GM12878 (cell line): Measurements from ENCODE around the gene SENP7. TPM values are rescaled to one million over a fixed set of nuclear protein-coding genes. Genes with fewer than 3 reads are reported as not detected.

Experiments
- ATAC-seq: fragments of 200-7000 bp; cut with Tn5 transposase; 3 replicates; pipeline ENCODE4 v1.9.1; 2020; ENCODE audit warnings: mild to moderate bottlenecking, moderate library complexity
- BruUV-seq: library from RNA; stranded (reverse); fragments of 400-500 nt; replicated peaks from 2 replicates; lab custom pipeline; 2021; lab: Mats Ljungman, UMichigan
- CTCF ChIA-PET: fragments of 300-600 bp; sonication (Branson Sonifier 250); formaldehyde crosslinking; extraction: SDS; loops from one replicate; lab custom pipeline; 2021; ENCODE audit warnings: inconsistent platforms; lab: Yijun Ruan, JAX
- POLR2A ChIA-PET: fragments of 350-600 bp; formaldehyde crosslinking; extraction: SDS; loops from one replicate; lab custom pipeline; 2021; ENCODE audit warnings: inconsistent platforms; lab: Charles Lee
- RAD21 ChIA-PET: fragments of 300-600 bp; sonication (Branson Sonifier 250); formaldehyde crosslinking; loops from one replicate; lab custom pipeline; 2023; ENCODE audit warnings: antibody characterized with exemption; ENCODE audit not compliant: unreplicated experiment; lab: Charles Lee
- SMC1A ChIA-PET: fragments of 300-600 bp; sonication (Branson Sonifier 250); formaldehyde crosslinking; loops from one replicate; lab custom pipeline; 2023; ENCODE audit not compliant: unreplicated experiment, uncharacterized antibody; lab: Charles Lee
- DNase-seq: peaks from one replicate; pipeline ENCODE4 v3.0.0-alpha.2; 2011; ENCODE audit warnings: low read depth, low spot score
- FAIRE-seq: peaks from 3 replicates; lab custom pipeline; 2011; peaks lifted over from hg19 to GRCh38; lab: Jason Lieb, UNC
- H2AFZ ChIP-seq: 2 replicates; pipeline ENCODE4 v1.6.0; 2011; ENCODE audit warnings: low read depth, low read length, control low read depth; ENCODE audit not compliant: control insufficient read depth
- H3K27ac ChIP-seq: 2 replicates; pipeline ENCODE4 v1.5.1; 2011; ENCODE audit warnings: control low read depth; ENCODE audit not compliant: control insufficient read depth, insufficient read depth
- H3K27me3 ChIP-seq, 2 experiments: replicated peaks in 1 of 2; 2 replicates each; pipeline versions ENCODE4 v1.6.0 to v1.6.1; 2011; ENCODE audit warnings: low read length in 1 of 2; ENCODE audit not compliant: control insufficient read depth in 2 of 2, insufficient read depth in 2 of 2
- H3K36me3 ChIP-seq, 2 experiments: 2 replicates each; pipeline ENCODE4 v1.5.1; 2011; ENCODE audit warnings: low read length in 1 of 2; ENCODE audit not compliant: control insufficient read depth in 2 of 2, insufficient read depth in 2 of 2
- H3K4me1 ChIP-seq: 2 replicates; pipeline ENCODE4 v1.6.1; 2011; ENCODE audit warnings: mild to moderate bottlenecking, low read length, moderate library complexity, mixed read lengths; ENCODE audit not compliant: control insufficient read depth, insufficient read depth
- H3K4me2 ChIP-seq: 2 replicates; pipeline ENCODE4 v1.6.0; 2011; ENCODE audit warnings: control low read depth; ENCODE audit not compliant: control insufficient read depth, insufficient read depth
- H3K4me3 ChIP-seq: fragments of 200-600 bp; sonication (generic); 2 replicates; pipeline ENCODE4 v1.5.1; 2016
- H3K79me2 ChIP-seq: 2 replicates; pipeline ENCODE4 v1.6.0; 2011; ENCODE audit warnings: low read length; ENCODE audit not compliant: control insufficient read depth, insufficient read depth
- H3K9ac ChIP-seq: 2 replicates; pipeline ENCODE4 v1.8.0; 2011; ENCODE audit warnings: low read length, control low read depth, mixed read lengths; ENCODE audit not compliant: control insufficient read depth, insufficient read depth
- H3K9me3 ChIP-seq: replicated peaks from 3 replicates; pipeline ENCODE4 v1.5.1; 2011; ENCODE audit warnings: mild to moderate bottlenecking, low read length; ENCODE audit not compliant: control insufficient read depth, insufficient read depth
- H4K20me1 ChIP-seq: 2 replicates; pipeline ENCODE4 v1.6.0; 2011; ENCODE audit not compliant: control insufficient read depth, insufficient read depth
- ELK1 ChIP-seq: IDR thresholded peaks from 2 replicates; pipeline ENCODE4 v1.6.1; 2012; ENCODE audit warnings: low read depth, low read length, improper control_type of control experiment
- POLR2AphosphoS5 ChIP-seq: IDR thresholded peaks from 2 replicates; pipeline ENCODE4 v1.6.1; 2011; ENCODE audit warnings: mild to moderate bottlenecking, low read length, inconsistent platforms
- STAT3 ChIP-seq: IDR thresholded peaks from 2 replicates; pipeline ENCODE4 v1.6.1; 2011; ENCODE audit warnings: low read depth, low read length, improper control_type of control experiment
- ZBTB33 ChIP-seq: fragments of 450-650 bp; IDR thresholded peaks from 2 replicates; pipeline ENCODE4 v1.6.1; 2017; ENCODE audit warnings: mild to moderate bottlenecking
- in situ Hi-C: fragments of 300-500 bp; cut with MboI; formaldehyde crosslinking; loops from 9 replicates; pipeline ENCODE4 v1.14.3; 2018; ENCODE audit warnings: mixed read lengths
- intact Hi-C: fragments of 100-400 bp; cut with micrococcal nuclease; formaldehyde crosslinking; loops from one replicate; pipeline ENCODE4 v1.14.2; 2022; ENCODE audit not compliant: unreplicated experiment
- polyA plus RNA-seq, 11 experiments: library from polyadenylated mRNA; depleted of rRNA in 4 of 11; unstranded in 6 of 11; stranded (reverse) in 5 of 11; fragments of >200 nt; fragmentation: Nextera tagmentation in 4 of 11; fragmentation: Illumina TruSeq in 1 of 11; extraction: Ambion mirVana in 4 of 11; extraction: Trizol in 1 of 11; gene quantifications; 1 replicate in 1 of 11; 2 replicates in 10 of 11; pipeline versions ENCODE4 v1.2.1 to v1.2.3, GENCODE V29; 2011 to 2016; ENCODE audit warnings: inconsistent platforms in 2 of 11, missing spikeins in 2 of 11, low read depth in 1 of 11
- total RNA-seq, 4 experiments: library from RNA; depleted of rRNA in 3 of 4; stranded (reverse); fragments of >200 nt in 3 of 4; fragmentation: Illumina TruSeq in 1 of 4; extraction: Trizol in 1 of 4; gene quantifications; 2 replicates each; pipeline versions ENCODE4 v1.2.1 to v1.2.3, GENCODE V29; 2013 to 2021

Gene SENP7
- total and polyA plus RNA-seq, 10 of the 15 experiments (the other 5 are each of a cell fraction or from before 2014, with no cell fraction given) = 2.6 to 14.7 (median 8.3) TPM

- TF ChIP-seq ZBTB33 = no peak
- TF ChIP-seq, all 136 proteins: peak for 0
Observed at GRCh38 chr3:101391413-101391950, 121.5 kb downstream of the SENP7 start (continued).

DNA sequence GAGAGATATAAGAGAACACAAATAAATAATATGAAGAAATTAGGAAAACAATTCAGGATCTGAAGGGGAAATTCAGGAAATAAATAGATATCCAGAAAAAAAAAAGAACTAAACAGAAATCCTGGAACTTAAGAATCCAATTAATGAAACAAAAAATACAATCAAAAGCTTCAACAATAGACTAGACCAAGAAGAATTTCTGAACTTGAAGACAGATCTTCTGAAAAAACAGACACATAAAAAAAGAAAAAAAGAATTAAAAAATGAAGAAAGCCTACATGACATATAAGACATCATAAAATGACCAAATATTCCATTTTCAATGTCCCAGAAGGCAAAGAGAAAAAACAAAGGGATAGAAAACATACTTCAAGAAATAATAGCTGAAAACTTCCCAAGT, 124.3 kb downstream of the SENP7 start:
- intact Hi-C loops (loop anchor here (10.0 kb wide), 1 partner anchor 176 kb away; the partner anchor contains the start of gene TRMT10C), in situ Hi-C loops (no loop called here)
- Histone ChIP-seq H3K4me3 (no peak overlapping the region), H3K27ac (no peak overlapping the region), H2AFZ (no peak overlapping the region), H3K79me2 (no peaks in the 10 kb centered on the region), H4K20me1 (no peaks in the 10 kb centered on the region), H3K36me3 (no peaks in the 10 kb centered on the region; a peak in 1 of 4 replicates), H3K27me3 (no peaks in the 10 kb centered on the region), H3K9me3 (peaks cover 4% of the 10 kb centered on the region; the same call in 2 of the 3 replicates), H3K4me1 (no peaks in the 10 kb centered on the region), H3K4me2 (no peak overlapping the region)
- no TSS peak for BruUV-seq
- RAD21 ChIA-PET = no interaction called here
- CTCF ChIA-PET = no interaction called here
- POLR2A ChIA-PET = interaction anchor here (0.6 kb wide), 1 partner anchor 391 kb away, joined by 3 read pairs; no protein-coding TSS in a partner anchor
- ATAC-seq (no peak), FAIRE-seq (no peak)
- no peak for TF ChIP-seq POLR2AphosphoS5
- no peak for TF ChIP-seq ELK1
- TF ChIP-seq STAT3 = no peak
- TF ChIP-seq, all 136 proteins: peak for 0
- H3K9ac ChIP-seq = no peak overlapping the region
- DNase-seq = no peak
- SMC1A ChIA-PET = no interaction called here
